HEK293 (cell line): ENCODE results near the gene RAB9A.
A peak's percentile ranks its signal among the peaks of the same experiment; 100 is the strongest.

Experiments
- ATF2 ChIP-seq: fragments of 450-650 bp; formaldehyde crosslinking; IDR thresholded peaks from 2 replicates; pipeline ENCODE4 v1.5.1; 2016; ENCODE audit warnings: missing biosample characterization, missing genetic modification characterization, low read depth
- BCL11A ChIP-seq: fragments of 450-650 bp; formaldehyde crosslinking; IDR thresholded peaks from 2 replicates; pipeline ENCODE4 v1.5.1; 2016; ENCODE audit warnings: low read depth, missing biosample characterization, missing genetic modification characterization
- KLF8 ChIP-seq: fragments of 450-650 bp; formaldehyde crosslinking; IDR thresholded peaks from 2 replicates; pipeline ENCODE4 v1.5.1; 2016; ENCODE audit warnings: missing biosample characterization, missing genetic modification characterization
- PATZ1 ChIP-seq: fragments of 450-650 bp; formaldehyde crosslinking; IDR thresholded peaks from 2 replicates; pipeline ENCODE4 v1.5.1; 2016; ENCODE audit warnings: missing biosample characterization, missing genetic modification characterization
- PRDM1 ChIP-seq: fragments of 450-650 bp; formaldehyde crosslinking; IDR thresholded peaks from 2 replicates; pipeline ENCODE4; 2016; ENCODE audit warnings: missing biosample characterization, missing genetic modification characterization
- SP7 ChIP-seq: fragments of 450-650 bp; formaldehyde crosslinking; IDR thresholded peaks from 2 replicates; pipeline ENCODE4 v1.5.1; 2016; ENCODE audit warnings: missing biosample characterization, missing genetic modification characterization
- ZBTB48 ChIP-seq: fragments of 450-650 bp; formaldehyde crosslinking; IDR thresholded peaks from 2 replicates; pipeline ENCODE4 v1.5.1; 2016; ENCODE audit warnings: missing biosample characterization, missing genetic modification characterization
- ZBTB49 ChIP-seq: fragments of 450-650 bp; formaldehyde crosslinking; IDR thresholded peaks from 2 replicates; pipeline ENCODE4 v1.5.1; 2016; ENCODE audit warnings: missing biosample characterization, missing genetic modification characterization, low read depth
- ZBTB7A ChIP-seq: fragments of 450-650 bp; formaldehyde crosslinking; IDR thresholded peaks from 2 replicates; pipeline ENCODE4 v1.5.1; 2016; ENCODE audit warnings: low read depth, missing biosample characterization, missing genetic modification characterization
- ZFHX2 ChIP-seq: fragments of 450-650 bp; formaldehyde crosslinking; conservative IDR thresholded peaks from 2 replicates; pipeline ENCODE4 v1.5.1; 2016; ENCODE audit warnings: missing biosample characterization, missing genetic modification characterization
- ZFP41 ChIP-seq: fragments of 450-650 bp; formaldehyde crosslinking; IDR thresholded peaks from 2 replicates; pipeline ENCODE4 v1.5.1; 2016; ENCODE audit warnings: missing biosample characterization, missing genetic modification characterization, borderline replicate concordance
- ZIC2 ChIP-seq: fragments of 450-650 bp; formaldehyde crosslinking; IDR thresholded peaks from 2 replicates; pipeline ENCODE4 v1.5.1; 2016; ENCODE audit warnings: missing biosample characterization, missing genetic modification characterization
- ZNF140 ChIP-seq: fragments of 450-650 bp; formaldehyde crosslinking; IDR thresholded peaks from 2 replicates; pipeline ENCODE4 v1.5.1; 2016; ENCODE audit warnings: missing biosample characterization, missing genetic modification characterization
- ZNF274 ChIP-seq, 2 experiments: fragments of 200-500 bp in 1 of 2; fragments of 450-650 bp in 1 of 2; sonication (Bioruptor generic) in 1 of 2; formaldehyde crosslinking in 1 of 2; IDR thresholded peaks; 2 replicates each; pipeline versions ENCODE4 v1.5.1 to v1.6.1; 2014 to 2016; ENCODE audit warnings: borderline replicate concordance in 1 of 2, inconsistent platforms in 1 of 2, low read length in 1 of 2, missing biosample characterization in 1 of 2, missing genetic modification characterization in 1 of 2
- ZNF354C ChIP-seq: fragments of 450-650 bp; formaldehyde crosslinking; IDR thresholded peaks from 2 replicates; pipeline ENCODE4 v1.5.1; 2016; ENCODE audit warnings: missing biosample characterization, missing genetic modification characterization, low read depth, borderline replicate concordance
- ZNF391 ChIP-seq: fragments of 450-650 bp; formaldehyde crosslinking; IDR thresholded peaks from 2 replicates; pipeline ENCODE4 v1.5.1; 2016; ENCODE audit warnings: low read depth, missing biosample characterization, missing genetic modification characterization, borderline replicate concordance
- ZNF416 ChIP-seq: fragments of 450-650 bp; formaldehyde crosslinking; IDR thresholded peaks from 2 replicates; pipeline ENCODE4 v1.5.1; 2016; ENCODE audit warnings: missing biosample characterization, missing genetic modification characterization
- ZNF514 ChIP-seq: fragments of 450-650 bp; formaldehyde crosslinking; IDR thresholded peaks from 2 replicates; pipeline ENCODE4 v1.5.1; 2016; ENCODE audit warnings: missing biosample characterization, missing genetic modification characterization
- ZNF558 ChIP-seq: fragments of 450-650 bp; formaldehyde crosslinking; IDR thresholded peaks from 2 replicates; pipeline ENCODE4 v1.5.1; 2016; ENCODE audit warnings: missing biosample characterization, missing genetic modification characterization
- ZNF639 ChIP-seq: fragments of 450-650 bp; formaldehyde crosslinking; IDR thresholded peaks from 2 replicates; pipeline ENCODE4 v1.5.1; 2016; ENCODE audit warnings: missing biosample characterization, missing genetic modification characterization
- TF ChIP-seq, protein P1 (sequence below): fragments of 450-650 bp; formaldehyde crosslinking; IDR thresholded peaks from 2 replicates; pipeline ENCODE4 v1.5.1; 2016; ENCODE audit warnings: missing biosample characterization, missing genetic modification characterization
- TF ChIP-seq, protein P2 (sequence below): fragments of 450-650 bp; formaldehyde crosslinking; IDR thresholded peaks from 2 replicates; pipeline ENCODE4 v1.5.1; 2016; ENCODE audit warnings: missing biosample characterization, missing genetic modification characterization
- TF ChIP-seq, protein P3 (sequence below): fragments of 450-650 bp; formaldehyde crosslinking; IDR thresholded peaks from 2 replicates; pipeline ENCODE4 v1.5.1; 2016; ENCODE audit warnings: missing biosample characterization, missing genetic modification characterization, borderline replicate concordance
- TF ChIP-seq, protein P4 (sequence below): fragments of 450-650 bp; formaldehyde crosslinking; IDR thresholded peaks from 2 replicates; pipeline ENCODE4 v1.5.1; 2016; ENCODE audit warnings: missing biosample characterization, missing genetic modification characterization

The RAB9A gene

DNA sequence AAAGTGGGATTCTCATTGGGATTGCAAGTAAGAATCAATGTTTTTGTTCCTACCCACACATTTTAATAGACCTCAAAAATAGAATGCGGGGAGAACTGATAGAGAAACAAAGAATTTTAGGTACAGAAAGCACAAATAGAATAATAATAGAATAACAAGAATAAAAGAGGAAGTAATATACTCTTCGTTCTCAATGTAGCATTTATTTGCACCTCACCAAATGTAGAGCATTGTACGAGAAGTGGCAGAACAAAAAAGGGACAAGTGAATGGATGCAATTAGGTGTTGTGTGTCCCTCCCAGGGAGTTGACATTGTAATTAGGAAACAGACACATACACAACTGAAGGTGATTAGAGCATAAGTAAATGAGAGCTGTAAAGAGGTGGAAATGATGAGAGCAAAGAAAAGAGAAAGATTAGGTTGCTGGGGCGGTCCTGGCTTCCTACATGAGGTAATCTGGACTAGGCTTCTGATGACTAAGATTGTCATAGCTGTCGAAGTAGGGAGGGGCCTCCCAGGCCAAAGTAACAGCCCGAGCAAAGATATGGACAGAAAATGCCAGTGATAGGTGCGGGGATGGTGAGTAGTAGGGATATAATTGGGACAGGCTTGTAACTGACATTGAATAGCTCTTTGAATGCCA lies 10.4 kb downstream of the RAB9A start (continued):
- TF ChIP-seq PATZ1 (tag by site-specific recombination) (0 out of 2 replicates have a peak, but pooled peaks have one; percentile 13), ZIC2 (tag by site-specific recombination) (no peak), KLF8 (tag by site-specific recombination) (no peak), ZNF514 (tag by site-specific recombination) (no peak), PRDM1 (peak; percentile 75), ZBTB7A (tag by site-specific recombination) (no peak), BCL11A (no peak), ZNF391 (tag by site-specific recombination) (no peak), ZBTB48 (tag by site-specific recombination) (no peak), ZNF140 (tag by site-specific recombination) (no peak), ZNF416 (tag by site-specific recombination) (no peak), ZNF274 (IDR thresholded peaks at IDR 0.05; ENCODE audit: low read length) (no peak), ZNF274 (tag by site-specific recombination; IDR thresholded peaks at IDR 0.05; ENCODE audit: borderline replicate concordance) (no peak), ZNF558 (tag by site-specific recombination) (no peak), ZFHX2 (no peak), SP7 (peak; percentile 95), ZNF354C (tag by site-specific recombination) (no peak), ZNF639 (tag by site-specific recombination) (0 out of 2 replicates have a peak, but pooled peaks have one; percentile 43), ATF2 (tag by site-specific recombination) (0 out of 2 replicates have a peak, but pooled peaks have one; percentile 32), ZBTB49 (no peak), ZFP41 (tag by site-specific recombination) (no peak)
- TF ChIP-seq, protein P1, sequence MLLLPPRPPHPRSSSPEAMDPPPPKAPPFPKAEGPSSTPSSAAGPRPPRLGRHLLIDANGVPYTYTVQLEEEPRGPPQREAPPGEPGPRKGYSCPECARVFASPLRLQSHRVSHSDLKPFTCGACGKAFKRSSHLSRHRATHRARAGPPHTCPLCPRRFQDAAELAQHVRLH (tag by site-specific recombination): no peak
- TF ChIP-seq, protein P2, sequence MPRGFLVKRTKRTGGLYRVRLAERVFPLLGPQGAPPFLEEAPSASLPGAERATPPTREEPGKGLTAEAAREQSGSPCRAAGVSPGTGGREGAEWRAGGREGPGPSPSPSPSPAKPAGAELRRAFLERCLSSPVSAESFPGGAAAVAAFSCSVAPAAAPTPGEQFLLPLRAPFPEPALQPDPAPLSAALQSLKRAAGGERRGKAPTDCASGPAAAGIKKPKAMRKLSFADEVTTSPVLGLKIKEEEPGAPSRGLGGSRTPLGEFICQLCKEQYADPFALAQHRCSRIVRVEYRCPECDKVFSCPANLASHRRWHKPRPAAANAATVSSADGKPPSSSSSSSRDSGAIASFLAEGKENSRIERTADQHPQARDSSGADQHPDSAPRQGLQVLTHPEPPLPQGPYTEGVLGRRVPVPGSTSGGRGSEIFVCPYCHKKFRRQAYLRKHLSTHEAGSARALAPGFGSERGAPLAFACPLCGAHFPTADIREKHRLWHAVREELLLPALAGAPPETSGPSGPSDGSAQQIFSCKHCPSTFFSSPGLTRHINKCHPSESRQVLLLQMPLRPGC: 0 out of 2 replicates have a peak, but pooled peaks have one; percentile 38
- TF ChIP-seq, protein P3, sequence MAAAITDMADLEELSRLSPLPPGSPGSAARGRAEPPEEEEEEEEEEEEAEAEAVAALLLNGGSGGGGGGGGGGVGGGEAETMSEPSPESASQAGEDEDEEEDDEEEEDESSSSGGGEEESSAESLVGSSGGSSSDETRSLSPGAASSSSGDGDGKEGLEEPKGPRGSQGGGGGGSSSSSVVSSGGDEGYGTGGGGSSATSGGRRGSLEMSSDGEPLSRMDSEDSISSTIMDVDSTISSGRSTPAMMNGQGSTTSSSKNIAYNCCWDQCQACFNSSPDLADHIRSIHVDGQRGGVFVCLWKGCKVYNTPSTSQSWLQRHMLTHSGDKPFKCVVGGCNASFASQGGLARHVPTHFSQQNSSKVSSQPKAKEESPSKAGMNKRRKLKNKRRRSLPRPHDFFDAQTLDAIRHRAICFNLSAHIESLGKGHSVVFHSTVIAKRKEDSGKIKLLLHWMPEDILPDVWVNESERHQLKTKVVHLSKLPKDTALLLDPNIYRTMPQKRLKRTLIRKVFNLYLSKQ (tag by site-specific recombination): no peak
- TF ChIP-seq, protein P4, sequence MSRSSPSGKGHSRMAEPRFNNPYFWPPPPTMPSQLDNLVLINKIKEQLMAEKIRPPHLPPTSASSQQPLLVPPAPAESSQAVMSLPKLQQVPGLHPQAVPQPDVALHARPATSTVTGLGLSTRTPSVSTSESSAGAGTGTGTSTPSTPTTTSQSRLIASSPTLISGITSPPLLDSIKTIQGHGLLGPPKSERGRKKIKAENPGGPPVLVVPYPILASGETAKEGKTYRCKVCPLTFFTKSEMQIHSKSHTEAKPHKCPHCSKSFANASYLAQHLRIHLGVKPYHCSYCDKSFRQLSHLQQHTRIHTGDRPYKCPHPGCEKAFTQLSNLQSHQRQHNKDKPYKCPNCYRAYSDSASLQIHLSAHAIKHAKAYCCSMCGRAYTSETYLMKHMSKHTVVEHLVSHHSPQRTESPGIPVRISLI: no peak
